Progenitor cell of endocrine pancreas (in vitro differentiated cells): ENCODE measurements around the gene HLA-DOB. TPM values are rescaled to one million over a fixed set of nuclear protein-coding genes. Genes with fewer than 3 reads are reported as not detected.

Experiments used
- DNase-seq: peaks from one replicate; pipeline ENCODE4 v3.0.0; 2021; ENCODE audit warnings: low spot score; ENCODE audit not compliant: unreplicated experiment
- H3K27ac Mint-ChIP-seq: 2 replicates; pipeline ENCODE4 v1.8.0; 2021; ENCODE audit warnings: mild to moderate bottlenecking, moderate library complexity, mixed read lengths
- H3K27me3 Mint-ChIP-seq: 2 replicates; pipeline ENCODE4 v1.8.0; 2021; ENCODE audit warnings: mixed read lengths
- H3K36me3 Mint-ChIP-seq: 2 replicates; pipeline ENCODE4 v1.8.0; 2022; ENCODE audit warnings: mixed read lengths; ENCODE audit not compliant: insufficient read depth
- H3K4me1 Mint-ChIP-seq: 2 replicates; pipeline ENCODE4 v1.8.0; 2021; ENCODE audit warnings: low read depth, mixed read lengths
- H3K4me3 Mint-ChIP-seq: 2 replicates; pipeline ENCODE4 v1.8.0; 2021; ENCODE audit warnings: low read depth, mild to moderate bottlenecking, moderate library complexity, mixed read lengths
- H3K9me3 Mint-ChIP-seq: 2 replicates; pipeline ENCODE4 v1.8.0; 2021; ENCODE audit warnings: low read depth, mixed read lengths
- total RNA-seq: library from RNA; stranded (reverse); gene quantifications from 2 replicates; pipeline ENCODE4 v1.2.1, GENCODE V29; 2021
- TF ChIP-seq, protein P1 (sequence below): fragments of 200-600 bp; sonication (generic); IDR thresholded peaks from one replicate; pipeline ENCODE4 v1.5.0; 2021; ENCODE audit warnings: antibody characterized with exemption, mild to moderate bottlenecking; ENCODE audit not compliant: unreplicated experiment

Gene HLA-DOB
- total RNA-seq, 1 donor from 2014 or later = not detected

DNA sequence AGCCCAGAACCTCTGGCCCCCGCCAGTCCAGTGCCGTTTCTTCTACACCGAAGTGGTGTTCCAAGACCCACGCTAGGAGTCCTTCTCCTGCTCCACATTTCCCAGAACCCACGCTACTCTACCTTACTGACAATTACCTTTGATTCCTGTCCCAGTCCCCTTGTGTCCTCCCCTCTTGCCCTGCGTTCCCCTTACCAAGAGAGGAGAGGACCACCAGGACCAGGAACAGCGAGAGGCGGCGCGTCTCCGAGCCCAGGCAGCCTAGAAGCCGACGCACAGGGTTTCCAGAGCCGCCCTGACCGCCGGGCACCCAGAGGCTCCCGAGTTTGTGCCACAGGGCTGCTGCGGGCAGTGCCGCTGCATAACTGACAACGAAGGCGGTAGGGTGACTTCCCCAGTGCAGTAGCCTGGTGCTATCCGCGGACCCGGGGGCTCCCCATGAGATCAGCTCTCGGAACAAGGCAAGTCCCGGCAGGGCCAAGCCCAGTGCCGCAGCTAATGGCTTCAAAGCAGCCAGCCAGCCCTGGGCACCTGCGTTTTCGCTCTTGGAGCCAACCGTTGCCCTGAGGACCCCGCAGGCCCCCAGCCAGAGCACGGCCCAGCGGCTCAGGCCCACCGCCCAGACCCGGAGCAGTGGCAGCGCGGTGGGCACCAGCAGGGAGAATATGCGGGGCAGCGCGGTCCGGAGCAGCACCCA, 36.2 kb upstream of the HLA-DOB start:
- no peak for DNase-seq

DNA sequence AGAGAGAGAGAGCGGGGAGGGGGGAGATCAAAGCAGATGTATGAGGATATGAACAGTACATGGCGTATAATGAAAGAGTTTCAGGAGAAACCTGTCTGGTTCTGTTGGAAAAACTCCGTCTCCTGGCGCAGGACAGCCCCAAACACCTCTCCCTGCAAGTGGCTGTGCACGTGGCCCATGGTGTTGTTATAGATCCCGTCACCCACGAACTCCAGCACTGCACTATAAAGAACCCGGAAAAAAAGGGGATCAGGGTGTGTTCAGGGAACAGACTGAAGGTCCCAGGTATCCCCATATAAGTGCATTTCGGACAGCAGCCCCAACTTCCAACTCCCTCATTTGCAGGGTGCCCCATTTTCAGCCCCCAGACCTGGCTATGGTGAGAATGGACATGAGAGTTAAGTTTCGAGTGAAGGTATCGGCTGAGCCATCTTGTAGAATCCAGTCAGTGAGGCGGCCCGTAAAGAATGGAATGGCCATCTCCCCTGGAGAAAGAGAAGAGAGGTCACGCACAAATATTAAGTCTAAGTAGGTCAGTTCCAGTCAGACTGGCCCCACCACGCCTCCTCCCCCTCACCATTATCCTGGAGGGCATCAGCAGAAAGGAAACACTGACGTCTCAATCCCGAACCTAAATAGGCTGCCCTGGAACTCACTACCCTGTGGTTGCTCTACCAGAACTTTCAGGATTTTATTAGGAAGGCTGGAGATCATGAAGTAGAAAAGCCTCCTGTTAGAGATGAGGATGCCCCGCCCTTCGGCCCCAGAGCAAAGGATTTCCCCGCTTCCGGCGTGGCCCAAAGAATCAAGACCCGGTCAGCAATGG, 35.4 kb upstream of the HLA-DOB start:
- H3K36me3 Mint-ChIP-seq = no peaks in the 10 kb centered on the region
- peaks cover 7% of the 10 kb centered on the region for H3K4me1 Mint-ChIP-seq
- no peak overlapping the region for H3K27ac Mint-ChIP-seq

More for the DNA sequence above, 36.2 kb upstream of the HLA-DOB start:
- no peaks in the 10 kb centered on the region for H3K9me3 Mint-ChIP-seq
- TF ChIP-seq, protein P1, sequence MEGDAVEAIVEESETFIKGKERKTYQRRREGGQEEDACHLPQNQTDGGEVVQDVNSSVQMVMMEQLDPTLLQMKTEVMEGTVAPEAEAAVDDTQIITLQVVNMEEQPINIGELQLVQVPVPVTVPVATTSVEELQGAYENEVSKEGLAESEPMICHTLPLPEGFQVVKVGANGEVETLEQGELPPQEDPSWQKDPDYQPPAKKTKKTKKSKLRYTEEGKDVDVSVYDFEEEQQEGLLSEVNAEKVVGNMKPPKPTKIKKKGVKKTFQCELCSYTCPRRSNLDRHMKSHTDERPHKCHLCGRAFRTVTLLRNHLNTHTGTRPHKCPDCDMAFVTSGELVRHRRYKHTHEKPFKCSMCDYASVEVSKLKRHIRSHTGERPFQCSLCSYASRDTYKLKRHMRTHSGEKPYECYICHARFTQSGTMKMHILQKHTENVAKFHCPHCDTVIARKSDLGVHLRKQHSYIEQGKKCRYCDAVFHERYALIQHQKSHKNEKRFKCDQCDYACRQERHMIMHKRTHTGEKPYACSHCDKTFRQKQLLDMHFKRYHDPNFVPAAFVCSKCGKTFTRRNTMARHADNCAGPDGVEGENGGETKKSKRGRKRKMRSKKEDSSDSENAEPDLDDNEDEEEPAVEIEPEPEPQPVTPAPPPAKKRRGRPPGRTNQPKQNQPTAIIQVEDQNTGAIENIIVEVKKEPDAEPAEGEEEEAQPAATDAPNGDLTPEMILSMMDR = no peak
- H3K27me3 Mint-ChIP-seq = peaks cover 92% of the 10 kb centered on the region
- no peak overlapping the region for H3K27ac Mint-ChIP-seq
- H3K4me1 Mint-ChIP-seq = peaks cover 7% of the 10 kb centered on the region
- peak overlapping the region; percentile 82 for H3K4me3 Mint-ChIP-seq
- no peaks in the 10 kb centered on the region for H3K36me3 Mint-ChIP-seq

DNA sequence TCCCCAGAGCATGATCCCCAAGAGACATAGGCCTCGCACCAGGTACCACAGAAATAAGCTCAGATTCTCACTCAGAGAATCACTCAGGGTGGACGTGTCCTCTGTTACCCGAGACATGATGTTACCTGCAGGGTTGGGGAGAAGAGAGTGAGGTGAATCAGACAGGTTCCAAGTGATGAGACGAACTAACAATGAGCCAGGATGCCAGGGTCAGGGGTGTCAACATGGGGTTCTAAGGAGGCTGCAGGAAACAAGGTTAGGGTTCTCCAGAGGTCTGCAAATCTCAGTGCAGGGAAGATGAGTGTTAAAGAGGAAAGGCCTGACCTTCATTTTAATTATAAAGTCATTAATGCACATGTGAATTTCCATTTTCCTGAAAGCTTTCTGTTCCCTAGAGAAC, 34.2 kb upstream of the HLA-DOB start:
- Mint-ChIP-seq H3K27ac (no peak overlapping the region), H3K27me3 (peaks cover 90% of the 10 kb centered on the region), H3K9me3 (no peaks in the 10 kb centered on the region), H3K36me3 (no peaks in the 10 kb centered on the region), H3K4me3 (no peak overlapping the region), H3K4me1 (peaks cover 7% of the 10 kb centered on the region)
- TF ChIP-seq, protein P1 = no peak
- no peak for DNase-seq

More for the DNA sequence above, 35.4 kb upstream of the HLA-DOB start:
- no peak for DNase-seq
- H3K4me3 Mint-ChIP-seq = peak overlapping the region; percentile 82
- no peaks in the 10 kb centered on the region for H3K9me3 Mint-ChIP-seq
- TF ChIP-seq, protein P1 = no peak
- H3K27me3 Mint-ChIP-seq = peaks cover 92% of the 10 kb centered on the region

DNA sequence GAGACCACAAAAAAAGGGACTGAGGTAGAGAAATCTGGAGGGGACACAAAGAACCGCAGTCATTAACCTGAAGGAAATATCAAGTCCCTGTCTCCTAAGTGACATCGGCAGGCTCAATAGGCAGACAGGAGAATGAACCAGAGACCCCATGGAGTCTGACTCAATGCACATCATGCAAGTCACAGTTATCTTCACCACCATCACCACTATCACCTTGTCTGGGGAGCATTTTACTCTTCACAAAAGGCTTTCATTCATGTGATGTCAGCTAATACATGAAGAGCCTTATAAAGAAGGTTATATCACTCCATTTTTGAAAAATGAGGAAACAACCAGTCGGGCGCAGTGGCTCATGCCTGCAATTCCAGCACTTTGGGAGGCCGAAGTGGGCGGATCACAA, 32.3 kb upstream of the HLA-DOB start:
- Mint-ChIP-seq H3K9me3 (no peaks in the 10 kb centered on the region), H3K4me3 (no peak overlapping the region), H3K27ac (no peak overlapping the region), H3K4me1 (peaks cover 9% of the 10 kb centered on the region), H3K36me3 (no peaks in the 10 kb centered on the region), H3K27me3 (peaks cover 90% of the 10 kb centered on the region)
- no peak for DNase-seq
- TF ChIP-seq, protein P1 = no peak

DNA sequence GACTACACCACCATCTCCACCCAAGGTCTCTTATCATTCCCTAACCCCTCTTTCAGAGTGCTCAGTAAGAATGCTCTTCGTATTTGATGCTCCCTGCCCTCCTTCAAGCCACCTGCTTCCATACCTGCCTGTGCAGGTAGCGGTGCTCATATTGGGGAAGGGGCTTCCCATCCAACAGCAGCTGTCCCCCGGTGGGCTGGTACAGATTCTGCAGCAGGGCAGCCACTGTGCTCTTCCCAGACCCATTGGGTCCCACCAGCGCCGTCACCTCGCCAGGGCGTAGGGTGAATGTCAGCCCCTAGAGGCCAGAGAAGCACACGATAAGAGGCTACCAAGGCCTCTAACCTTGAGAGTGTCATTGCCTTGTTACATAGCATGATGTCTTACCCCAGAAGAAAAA, 31.0 kb upstream of the HLA-DOB start:
- H3K27me3 Mint-ChIP-seq = peaks cover 95% of the 10 kb centered on the region
- H3K27ac Mint-ChIP-seq = no peak overlapping the region
- no peaks in the 10 kb centered on the region for H3K9me3 Mint-ChIP-seq
- no peak for DNase-seq
- peaks cover 8% of the 10 kb centered on the region for H3K4me1 Mint-ChIP-seq
- TF ChIP-seq, protein P1 = no peak
- H3K36me3 Mint-ChIP-seq = no peaks in the 10 kb centered on the region
- H3K4me3 Mint-ChIP-seq = no peak overlapping the region
